Small intestine (tissue), 7 donors: ENCODE measurements around the gene IFNA7. TPM values are rescaled to one million over a fixed set of nuclear protein-coding genes. Genes with fewer than 3 reads are reported as not detected.
"Not testable (repeated sequence)": the region's sequence is repeated elsewhere in the genome, so short reads cannot be mapped to it uniquely, and the experiment has no call there.

ENCODE experiments used
- DNase-seq, 2 donors: peaks; one replicate each; pipeline versions ENCODE4 v3.0.0 to v3.0.0-alpha.2; 2013
- FAIRE-seq: peaks from 2 replicates; lab custom pipeline; 2012; peaks lifted over from hg19 to GRCh38; lab: Jason Lieb, UNC
- H3K27ac ChIP-seq, 3 donors: one replicate each; pipeline ENCODE4 v1.5.1; 2013; ENCODE audit warnings: low read length in 2 of 3, mild to moderate bottlenecking in 2 of 3, control low read depth in 1 of 3, inconsistent platforms in 1 of 3, low read depth in 1 of 3, moderate library complexity in 1 of 3
- H3K27me3 ChIP-seq, 3 donors: one replicate each; pipeline ENCODE4 v1.6.1; 2013; ENCODE audit warnings: low read length in 3 of 3, inconsistent platforms in 1 of 3; ENCODE audit not compliant: control insufficient read depth in 3 of 3, insufficient read depth in 3 of 3
- H3K36me3 ChIP-seq, 3 donors: one replicate each; pipeline ENCODE4 v1.6.1; 2013; ENCODE audit warnings: low read length in 3 of 3, inconsistent platforms in 1 of 3, low read depth in 1 of 3, mild to moderate bottlenecking in 1 of 3, moderate library complexity in 1 of 3; ENCODE audit not compliant: control insufficient read depth in 3 of 3, insufficient read depth in 2 of 3
- H3K4me1 ChIP-seq, 3 donors: one replicate each; pipeline ENCODE4 v1.6.1; 2013; ENCODE audit warnings: low read length in 2 of 3, inconsistent platforms in 1 of 3, low read depth in 1 of 3, mild to moderate bottlenecking in 1 of 3, moderate library complexity in 1 of 3; ENCODE audit not compliant: control insufficient read depth in 3 of 3, insufficient read depth in 2 of 3
- H3K4me3 ChIP-seq, 3 donors: one replicate each; pipeline ENCODE4 v1.5.1; 2013; ENCODE audit warnings: low read length in 3 of 3, control low read depth in 1 of 3, inconsistent platforms in 1 of 3, low read depth in 1 of 3, mild to moderate bottlenecking in 1 of 3, moderate library complexity in 1 of 3
- H3K9me3 ChIP-seq, 2 donors: one replicate each; pipeline ENCODE4 v1.6.1; 2013; ENCODE audit warnings: low read depth in 1 of 2, low read length in 1 of 2; ENCODE audit not compliant: control insufficient read depth in 2 of 2, insufficient read depth in 1 of 2
- WGBS, 3 donors: extraction: QIAGEN DNeasy Blood & Tissue Kit; methylation state at CpG; one replicate each; pipeline ENCODE4 v1.1.7; 2013; 5-methylcytosine and 5-hydroxymethylcytosine counted together
- polyA plus RNA-seq, 4 donors: library from polyadenylated mRNA; stranded (reverse) in 3 of 4; unstranded in 1 of 4; fragments of 200-250 nt in 3 of 4; fragments of 120-200 nt in 1 of 4; gene quantifications; one replicate each; pipeline versions ENCODE4 v1.2.1 to v1.2.3, GENCODE V29; 2013
- donor health status: healthy with polysubstance abuse.
- donor health status: control.
- donor health status: control.
- donor health status: Bipolar disorder and iron deficiency.
- donor health status: healthy.

The IFNA7 gene
- polyA plus RNA-seq, 4 donors: not detected

DNA sequence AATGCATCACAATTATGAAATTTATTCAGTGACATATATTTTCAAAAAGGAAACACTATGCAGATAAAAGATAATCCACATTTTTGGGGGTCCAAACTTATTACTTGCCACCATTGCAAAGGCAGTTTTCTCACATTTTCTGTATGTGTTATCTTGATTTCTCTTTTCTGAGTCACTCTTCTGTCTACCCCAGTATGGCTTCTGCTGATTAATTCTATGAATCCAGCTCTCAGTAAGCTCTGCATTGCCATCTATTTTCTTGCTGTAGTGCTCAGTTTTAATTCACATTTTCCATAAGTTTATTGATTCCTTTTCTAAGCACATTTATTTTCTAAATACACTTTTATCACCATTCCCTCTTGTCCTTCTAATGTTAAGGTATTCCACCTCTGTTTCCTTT lies 3.2 kb upstream of the IFNA7 start:
- H3K4me1 ChIP-seq: no peaks in the 10 kb centered on the region
- FAIRE-seq (no peak), DNase-seq (no peak)
- H3K4me3 ChIP-seq: no peak overlapping the region
- no peaks in the 10 kb centered on the region for H3K27me3 ChIP-seq
- no peaks in the 10 kb centered on the region for H3K9me3 ChIP-seq
- H3K27ac ChIP-seq: no peak overlapping the region
- no peaks in the 10 kb centered on the region for H3K36me3 ChIP-seq

DNA sequence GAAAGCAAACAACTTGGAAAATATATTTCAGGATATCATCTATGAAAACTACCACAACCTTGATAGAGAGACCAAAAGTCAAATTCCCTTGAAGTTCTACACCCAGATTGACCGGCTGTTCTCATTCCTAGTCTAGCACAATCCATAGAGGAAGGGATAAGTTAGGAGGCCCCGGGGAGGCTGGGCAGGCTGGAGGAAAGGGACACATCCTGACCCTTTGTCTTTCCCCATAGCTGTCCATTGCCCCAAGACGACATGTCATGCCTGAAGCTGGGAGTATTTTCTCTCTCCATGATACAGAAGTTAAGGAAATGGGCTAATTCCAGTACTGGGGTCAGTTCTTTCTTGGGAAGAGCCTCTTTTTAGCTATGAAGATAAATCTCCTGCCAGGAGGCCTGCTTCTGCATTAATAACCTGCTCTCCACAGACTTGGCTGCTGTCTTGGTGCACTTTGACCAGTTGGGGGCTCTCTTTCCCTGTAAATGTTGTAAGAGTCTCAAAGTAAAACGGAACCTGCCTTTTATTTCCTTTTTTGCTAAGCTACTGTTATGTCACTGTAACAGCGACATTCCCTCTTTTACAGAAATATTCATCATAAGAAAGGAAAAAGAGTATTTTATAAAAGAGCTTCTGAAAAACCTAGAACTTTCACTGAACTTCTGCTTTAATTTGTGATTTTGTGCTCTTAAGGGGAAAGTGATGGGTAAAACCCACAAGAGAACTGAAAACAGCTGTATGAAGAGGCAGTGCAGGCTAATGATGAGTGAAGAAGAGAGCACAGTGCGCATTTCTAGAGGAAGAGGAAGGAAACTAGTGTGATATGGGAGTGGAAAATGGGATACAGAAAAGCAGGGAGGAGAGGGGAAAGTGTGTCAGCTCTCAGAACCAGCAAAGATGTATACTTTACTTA lies 6.9 kb downstream of the IFNA7 start:
- H3K9me3 ChIP-seq, H3K4me3 ChIP-seq, H3K27ac ChIP-seq, FAIRE-seq, H3K4me1 ChIP-seq, H3K36me3 ChIP-seq, H3K27me3 ChIP-seq: not testable (repeated sequence)
- whole genome bisulfite sequencing, 3 donors: 34 to 46% (median 41%) methylated on average over 6 of the region's 6 CpGs
- DNase-seq: peak in 1 of 2 donors; percentile 13

DNA sequence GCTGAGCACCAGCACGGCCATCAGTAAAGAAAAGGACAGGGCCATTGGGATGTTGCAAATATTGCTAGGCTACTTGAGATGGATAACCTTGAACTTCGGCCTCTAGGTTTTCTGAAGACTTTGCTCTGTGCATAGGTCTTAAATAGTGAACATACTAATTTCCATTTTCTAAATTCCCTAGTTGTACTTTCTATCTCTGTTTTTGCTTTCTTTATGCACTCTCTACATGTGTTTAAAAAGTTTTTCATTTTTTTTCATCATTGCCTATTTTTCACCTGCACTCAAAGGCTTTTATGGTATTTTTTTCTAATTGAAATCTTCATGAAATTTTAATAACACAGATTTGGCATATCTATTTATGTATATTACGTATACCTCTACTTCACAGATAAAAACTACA lies 14.5 kb downstream of the IFNA7 start, which contains the start of gene IFNA4:
Gene IFNA4, minus strand, starts transcription at position 101 of the 400 bp plus-strand sequence. Its CDS starts 56 bp downstream, at position 45.
- H3K4me1 ChIP-seq, H3K4me3 ChIP-seq, H3K36me3 ChIP-seq, H3K27me3 ChIP-seq, H3K27ac ChIP-seq, DNase-seq, FAIRE-seq, H3K9me3 ChIP-seq: not testable (repeated sequence)
- WGBS, 3 donors: 77 to 88% (median 82%) methylated on average over 2 to 3 of the region's 3 CpGs

DNA sequence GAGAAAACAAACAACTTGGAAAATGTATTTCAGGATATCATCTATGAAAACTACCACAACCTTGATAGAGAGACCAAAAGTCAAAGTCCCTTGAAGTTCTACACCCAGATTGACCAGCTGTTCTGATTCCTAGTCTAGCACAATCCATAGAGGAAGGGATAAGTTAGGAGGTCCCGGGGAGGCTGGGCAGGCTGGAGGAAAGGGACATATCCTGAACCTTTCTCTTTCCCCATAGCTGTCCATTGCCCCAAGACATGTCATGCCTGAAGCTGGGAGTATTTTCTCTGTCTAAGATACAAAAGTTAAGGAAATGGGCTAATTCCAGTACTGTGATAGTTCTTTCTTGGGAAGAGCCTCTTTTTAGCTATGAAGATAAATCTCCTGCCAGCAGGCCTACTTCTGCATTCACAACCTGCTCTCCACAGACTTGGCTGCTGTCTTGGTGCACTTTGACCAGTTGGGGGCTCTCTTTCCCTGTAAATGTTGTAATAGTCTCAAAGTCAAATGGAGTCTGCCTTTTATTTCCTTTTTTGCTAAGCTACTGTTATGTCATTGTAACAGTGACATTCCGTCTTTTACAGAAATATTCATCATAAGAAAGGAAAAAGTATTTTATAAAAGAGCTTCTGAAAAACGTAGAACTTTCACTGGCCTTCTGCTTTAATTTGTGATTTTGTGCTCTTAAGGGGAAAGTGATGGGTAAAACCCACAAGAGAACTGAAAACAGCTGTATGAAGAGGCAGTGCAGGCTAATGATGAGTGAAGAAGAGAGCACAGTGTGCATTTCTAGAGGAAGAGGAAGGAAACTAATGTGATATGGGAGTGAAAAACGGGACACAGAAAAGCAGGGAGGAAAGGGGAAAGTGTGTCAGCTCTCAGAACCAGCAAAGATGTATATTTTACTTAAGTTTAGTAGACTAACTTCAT lies 18.9 kb downstream of the IFNA7 start:
- H3K36me3 ChIP-seq, H3K9me3 ChIP-seq, H3K4me1 ChIP-seq, FAIRE-seq, H3K4me3 ChIP-seq, H3K27me3 ChIP-seq, H3K27ac ChIP-seq: not testable (repeated sequence)
- 34 to 43% (median 37%) methylated on average over 4 of the region's 4 CpGs for WGBS, 3 donors
- DNase-seq: peak; percentile 17 to 26

DNA sequence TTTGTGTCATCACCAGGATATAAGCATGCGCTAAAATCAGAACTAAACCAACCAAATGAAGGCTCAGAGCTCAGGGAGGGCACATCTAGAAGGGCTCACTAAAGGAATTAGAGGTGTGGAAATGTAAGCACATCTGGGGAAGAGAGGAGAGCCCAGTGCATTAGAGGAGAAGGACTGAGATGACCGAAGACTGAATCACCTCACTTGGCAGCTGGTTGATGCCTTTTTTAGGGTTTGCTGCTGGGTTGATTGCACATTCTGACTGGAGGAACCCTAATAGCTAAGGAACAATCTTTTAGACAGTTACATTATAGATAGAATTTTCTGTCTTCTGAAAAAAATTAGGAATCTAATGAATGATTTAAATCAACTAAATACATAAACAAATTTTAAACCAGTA lies 27.3 kb downstream of the IFNA7 start:
- 83 to 90% (median 86%) methylated on average over 2 of the region's 2 CpGs for WGBS, 3 donors
- FAIRE-seq: no peak
- Histone ChIP-seq H3K27ac (no peak overlapping the region), H3K4me3 (no peak overlapping the region), H3K4me1 (no peaks in the 10 kb centered on the region), H3K36me3 (no peaks in the 10 kb centered on the region), H3K9me3 (no peaks in the 10 kb centered on the region), H3K27me3 (no peaks in the 10 kb centered on the region)
- no peak for DNase-seq

DNA sequence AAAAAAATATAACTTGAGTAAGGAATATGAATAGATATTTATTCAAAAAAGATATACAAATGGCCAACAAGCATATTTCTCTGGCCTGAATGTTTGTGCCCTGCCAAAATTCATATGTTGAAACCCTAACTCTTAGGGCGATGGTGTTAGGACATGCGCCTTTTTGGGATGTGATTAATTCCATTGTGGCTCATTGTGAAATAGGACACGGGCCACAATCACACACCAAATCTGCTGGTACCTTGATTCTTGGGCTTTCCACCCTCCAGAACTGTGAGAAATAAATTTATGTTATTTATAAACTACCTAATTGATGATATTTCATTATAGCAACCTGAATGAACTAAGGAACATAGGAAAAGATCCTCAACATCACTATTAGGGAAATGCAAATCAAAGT lies 29.8 kb downstream of the IFNA7 start:
- no peaks in the 10 kb centered on the region for H3K4me1 ChIP-seq
- H3K36me3 ChIP-seq: no peaks in the 10 kb centered on the region
- no peak overlapping the region for H3K27ac ChIP-seq
- DNase-seq: no peak
- no peaks in the 10 kb centered on the region for H3K27me3 ChIP-seq
- no peak overlapping the region for H3K4me3 ChIP-seq
- 82 to 86% (median 83%) methylated on average over 3 of the region's 3 CpGs for whole genome bisulfite sequencing, 3 donors
- no peaks in the 10 kb centered on the region for H3K9me3 ChIP-seq
- FAIRE-seq: no peak

DNA sequence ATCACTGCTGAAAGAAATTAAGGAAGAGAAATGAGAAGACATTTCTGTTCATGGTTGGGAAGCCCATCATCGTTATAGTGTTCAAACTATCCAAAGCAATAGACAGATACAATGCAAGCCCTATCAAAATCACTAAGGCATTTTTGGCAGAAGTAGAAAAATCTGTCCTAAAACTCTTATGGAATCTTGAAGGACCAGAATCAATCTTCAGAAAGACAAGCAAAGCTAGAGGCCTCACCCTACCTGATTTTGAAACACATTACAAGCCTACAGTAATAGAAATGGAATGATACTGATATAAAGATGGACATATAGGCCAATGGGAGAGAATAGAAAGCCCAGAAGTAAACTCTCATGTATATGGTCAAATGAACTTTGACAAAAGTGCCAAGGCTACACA lies 30.7 kb downstream of the IFNA7 start:
- 51 to 88% (median 75%) methylated on average over 1 of the region's 1 CpG for WGBS, 3 donors
- DNase-seq (no peak), FAIRE-seq (no peak)
- H3K4me3 ChIP-seq: no peak overlapping the region
- no peaks in the 10 kb centered on the region for H3K36me3 ChIP-seq
- H3K27me3 ChIP-seq: no peaks in the 10 kb centered on the region
- H3K4me1 ChIP-seq: no peaks in the 10 kb centered on the region
- H3K9me3 ChIP-seq: no peaks in the 10 kb centered on the region
- H3K27ac ChIP-seq: no peak overlapping the region

DNA sequence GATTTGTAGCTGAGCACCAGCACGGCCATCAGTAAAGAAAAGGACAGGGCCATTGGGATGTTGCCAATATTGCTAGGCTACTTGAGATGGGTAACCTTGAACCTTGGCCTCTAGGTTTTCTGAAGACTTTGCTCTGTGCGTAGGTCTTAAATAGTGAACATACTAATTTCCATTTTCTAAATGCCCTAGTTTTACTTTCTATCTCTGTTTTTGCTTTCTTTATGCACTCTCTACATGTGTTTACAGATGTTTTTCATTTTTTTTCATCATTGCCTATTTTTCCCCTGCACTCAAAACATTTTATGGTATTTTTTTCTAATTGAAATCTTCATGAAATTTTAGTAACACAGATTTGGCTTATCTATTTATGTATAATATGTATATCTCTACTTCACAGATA lies 35.4 kb downstream of the IFNA7 start, which contains the start of gene IFNA21:
Gene IFNA21, minus strand, starts transcription at position 101 of the 400 bp plus-strand sequence. Its CDS starts 48 bp downstream, at position 53.
- WGBS, 3 donors: 29 to 68% (median 36%) methylated on average over 2 of the region's 2 CpGs
- not testable (repeated sequence) for H3K4me1 ChIP-seq, H3K9me3 ChIP-seq, FAIRE-seq, DNase-seq, H3K4me3 ChIP-seq, H3K27ac ChIP-seq, H3K27me3 ChIP-seq, H3K36me3 ChIP-seq
